ENCODE results near the gene MYO9B. TPM values are rescaled to one million over a fixed set of nuclear protein-coding genes. Genes with fewer than 3 reads are reported as not detected.

Gene MYO9B
- total RNA-seq, 5 donors from 2014 or later (not counting 1 experiment from before 2014, with no cell fraction given), result 185 to 220 (median 202) TPM

DNA sequence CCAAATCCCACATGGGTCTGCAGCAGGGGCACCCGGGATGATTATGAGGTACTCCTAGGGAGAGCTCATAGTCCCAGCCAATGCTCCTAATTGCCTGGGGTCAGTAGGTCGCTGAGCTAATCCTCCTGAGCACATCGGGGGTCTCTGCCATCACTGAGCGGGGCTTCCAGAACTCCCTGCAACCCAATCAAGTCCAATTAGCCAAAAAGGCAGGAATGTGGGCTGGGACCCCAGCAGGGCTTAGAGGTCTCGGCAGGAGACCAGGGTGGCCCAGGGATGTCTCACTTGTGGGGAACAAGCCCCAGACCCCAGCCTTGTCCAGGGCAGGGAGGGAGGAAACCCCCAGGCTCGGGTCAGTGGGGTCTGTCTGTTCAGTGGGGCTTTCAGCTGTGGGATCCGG, 31.8 kb upstream of the MYO9B start:
- Mint-ChIP-seq H3K27ac (no peak overlapping the region), H3K4me1 (no peaks in the 10 kb centered on the region), H3K27me3 (peaks cover 7 to 10% of the 10 kb centered on the region in 2 donors), H3K4me3 (no peak overlapping the region), H3K36me3 (peaks cover 2% of the 10 kb centered on the region), H3K9me3 (no peaks in the 10 kb centered on the region)
- WGBS (ENCODE audit: insufficient coverage), result 81% methylated on average over 5 of the region's 7 CpGs
- H3K4me1 ChIP-seq (ENCODE audit: control insufficient read depth in 1 of 2, extremely low read depth in 1 of 2, insufficient read depth in 2 of 2, low read length in 2 of 2), result no peaks in the 10 kb centered on the region
- no peaks in the 10 kb centered on the region for H3K36me3 ChIP-seq (ENCODE audit: control insufficient read depth in 2 of 2, extremely low read depth in 1 of 2, insufficient read depth in 1 of 2, low read length in 1 of 2)
- H3K4me3 ChIP-seq (ENCODE audit: control insufficient read depth in 1 of 2, extremely low read depth in 1 of 2, low read length in 1 of 2), result no peak overlapping the region
- H3K27me3 ChIP-seq (replicated peaks in 1 of 2; ENCODE audit: control insufficient read depth in 2 of 2, extremely low read depth in 1 of 2, insufficient read depth in 2 of 2, low read length in 1 of 2), result peaks cover 0 to 24% of the 10 kb centered on the region in 2 experiments
- DNase-seq (no peak), ATAC-seq (replicated peaks in 1 of 4) (no peak)
- no peak overlapping the region for H3K27ac ChIP-seq (ENCODE audit: low read length)
- ChIA-PET CTCF (no interaction called here), POLR2A (no interaction called here)
- H3K9me3 ChIP-seq, result no peaks in the 10 kb centered on the region

DNA sequence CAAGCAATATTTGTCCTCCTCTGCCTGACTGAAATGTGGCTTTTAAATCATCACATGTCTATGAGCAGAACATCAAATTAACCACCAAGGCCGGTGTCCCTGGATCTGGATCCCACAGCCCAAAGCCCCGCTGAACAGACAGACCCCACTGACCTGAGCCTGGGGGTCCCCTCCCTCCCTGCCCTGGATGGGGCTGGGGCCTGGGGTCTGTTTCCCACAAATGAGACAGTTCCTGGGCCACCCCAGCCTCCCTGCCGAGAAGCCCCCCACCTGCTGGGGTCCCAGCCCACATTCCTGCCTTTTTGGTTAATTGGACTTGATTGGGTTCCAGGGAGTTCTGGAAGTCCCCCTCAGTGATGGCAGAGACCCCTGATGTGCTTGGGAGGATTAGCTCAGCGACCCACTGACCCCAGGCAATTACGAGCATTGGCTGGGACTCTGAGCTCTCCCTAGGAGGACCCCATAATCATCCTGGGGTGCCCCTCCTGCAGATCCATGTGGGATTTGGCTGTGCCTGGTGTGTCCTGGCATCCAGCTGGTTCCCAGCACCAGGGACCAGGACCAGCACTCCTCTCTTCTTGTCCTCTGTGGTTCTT, 29.6 kb upstream of the MYO9B start:
- Histone ChIP-seq H3K4me3 (ENCODE audit: control insufficient read depth in 1 of 2, extremely low read depth in 1 of 2, low read length in 1 of 2) (no peak overlapping the region), H3K27me3 (replicated peaks in 1 of 2; ENCODE audit: control insufficient read depth in 2 of 2, extremely low read depth in 1 of 2, insufficient read depth in 2 of 2, low read length in 1 of 2) (peaks cover 0 to 15% of the 10 kb centered on the region in 2 experiments), H3K4me1 (ENCODE audit: control insufficient read depth in 1 of 2, extremely low read depth in 1 of 2, insufficient read depth in 2 of 2, low read length in 2 of 2) (no peaks in the 10 kb centered on the region), H3K27ac (ENCODE audit: low read length) (no peak overlapping the region), H3K36me3 (ENCODE audit: control insufficient read depth in 2 of 2, extremely low read depth in 1 of 2, insufficient read depth in 1 of 2, low read length in 1 of 2) (peaks cover 0 to 20% of the 10 kb centered on the region in 2 donors), H3K9me3 (no peaks in the 10 kb centered on the region)
- WGBS (ENCODE audit: insufficient coverage), result 93% methylated on average over 3 of the region's 5 CpGs
- Mint-ChIP-seq H3K27ac (no peak overlapping the region), H3K4me1 (no peaks in the 10 kb centered on the region), H3K4me3 (no peak overlapping the region), H3K9me3 (no peaks in the 10 kb centered on the region), H3K27me3 (peaks cover 3 to 5% of the 10 kb centered on the region in 2 donors), H3K36me3 (peaks cover 12% of the 10 kb centered on the region)
- no peak for DNase-seq
- ChIA-PET CTCF (no interaction called here), POLR2A (no interaction called here)
- ATAC-seq (replicated peaks in 1 of 4), result no peak

GRCh38 chr19:17048885-17049453, 26.6 kb upstream of the MYO9B start:
- no peak overlapping the region for H3K27ac ChIP-seq (ENCODE audit: low read length)
- Mint-ChIP-seq H3K27ac (no peak overlapping the region), H3K36me3 (peaks cover 30% of the 10 kb centered on the region), H3K9me3 (no peaks in the 10 kb centered on the region), H3K27me3 (no peaks in the 10 kb centered on the region), H3K4me3 (no peak overlapping the region), H3K4me1 (no peaks in the 10 kb centered on the region)
- ChIA-PET CTCF (no interaction called here), POLR2A (no interaction called here)
- H3K27me3 ChIP-seq (replicated peaks in 1 of 2; ENCODE audit: control insufficient read depth in 2 of 2, extremely low read depth in 1 of 2, insufficient read depth in 2 of 2, low read length in 1 of 2), result no peaks in the 10 kb centered on the region
- H3K36me3 ChIP-seq (ENCODE audit: control insufficient read depth in 2 of 2, extremely low read depth in 1 of 2, insufficient read depth in 1 of 2, low read length in 1 of 2), result peaks cover 5 to 40% of the 10 kb centered on the region in 2 donors
- H3K9me3 ChIP-seq, result no peaks in the 10 kb centered on the region
- ATAC-seq (replicated peaks in 1 of 4) (no peak), DNase-seq (no peak)
- no peak overlapping the region for H3K4me3 ChIP-seq (ENCODE audit: control insufficient read depth in 1 of 2, extremely low read depth in 1 of 2, low read length in 1 of 2)
- no peaks in the 10 kb centered on the region for H3K4me1 ChIP-seq (ENCODE audit: control insufficient read depth in 1 of 2, extremely low read depth in 1 of 2, insufficient read depth in 2 of 2, low read length in 2 of 2)
- WGBS (ENCODE audit: insufficient coverage), result 93% methylated on average over 12 of the region's 16 CpGs

- DNase-seq (no peak), ATAC-seq (replicated peaks in 1 of 4) (no peak)
- H3K36me3 ChIP-seq (ENCODE audit: control insufficient read depth in 2 of 2, extremely low read depth in 1 of 2, insufficient read depth in 1 of 2, low read length in 1 of 2), result peaks cover 5 to 44% of the 10 kb centered on the region in 2 donors
- H3K9me3 Mint-ChIP-seq, result no peaks in the 10 kb centered on the region
- CTCF ChIA-PET, result no interaction called here
- H3K27me3 ChIP-seq (replicated peaks in 1 of 2; ENCODE audit: control insufficient read depth in 2 of 2, extremely low read depth in 1 of 2, insufficient read depth in 2 of 2, low read length in 1 of 2), result no peaks in the 10 kb centered on the region
- no peak overlapping the region for H3K4me3 Mint-ChIP-seq
- no peak overlapping the region for H3K27ac Mint-ChIP-seq
- H3K4me1 ChIP-seq (ENCODE audit: control insufficient read depth in 1 of 2, extremely low read depth in 1 of 2, insufficient read depth in 2 of 2, low read length in 2 of 2), result no peaks in the 10 kb centered on the region
- H3K27me3 Mint-ChIP-seq, result no peaks in the 10 kb centered on the region
- H3K4me1 Mint-ChIP-seq, result no peaks in the 10 kb centered on the region
- no peaks in the 10 kb centered on the region for H3K9me3 ChIP-seq
- WGBS (ENCODE audit: insufficient coverage), result 97% methylated on average over 16 of the region's 18 CpGs
- peaks cover 32% of the 10 kb centered on the region for H3K36me3 Mint-ChIP-seq
- no peak overlapping the region for H3K4me3 ChIP-seq (ENCODE audit: control insufficient read depth in 1 of 2, extremely low read depth in 1 of 2, low read length in 1 of 2)
- no peak overlapping the region for H3K27ac ChIP-seq (ENCODE audit: low read length)
- POLR2A ChIA-PET, result no interaction called here
These were observed 25.8 kb upstream of the MYO9B start for GRCh38 chr19:17049711-17050280.

DNA sequence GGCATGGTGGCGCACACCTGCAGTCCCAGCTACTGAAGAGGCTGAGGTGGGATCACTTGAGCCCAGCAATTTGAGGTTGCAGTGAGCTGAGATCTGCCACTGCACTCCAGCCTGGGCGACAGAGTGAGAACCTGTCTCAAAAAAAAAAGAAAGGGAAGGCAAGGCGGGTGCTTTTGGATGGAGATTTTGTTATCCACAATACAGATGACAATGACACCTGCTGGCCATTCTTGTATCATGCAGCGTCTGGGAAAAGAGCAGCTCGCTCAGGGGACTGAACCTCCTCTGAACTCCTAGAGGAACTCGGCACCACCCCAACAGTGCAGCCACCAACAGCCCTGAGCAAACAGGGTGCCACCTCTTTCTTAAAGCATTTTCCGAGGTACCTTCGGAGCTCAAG, 23.1 kb upstream of the MYO9B start:
- Mint-ChIP-seq H3K9me3 (no peaks in the 10 kb centered on the region), H3K4me1 (no peaks in the 10 kb centered on the region), H3K36me3 (peaks cover 34% of the 10 kb centered on the region), H3K27ac (no peak overlapping the region), H3K27me3 (no peaks in the 10 kb centered on the region), H3K4me3 (no peak overlapping the region)
- no peaks in the 10 kb centered on the region for H3K9me3 ChIP-seq
- peak in 16 of 35 experiments; percentile 6 to 61 (median 20) for DNase-seq
- ChIA-PET CTCF (interaction anchor here (0.5 to 1.2 kb wide), 5 partner anchors 159 to 439 kb away, joined by 3 to 6 read pairs (median 4); no protein-coding TSS in a partner anchor), POLR2A (no interaction called here)
- ATAC-seq (replicated peaks in 1 of 4), result no peak
- H3K27me3 ChIP-seq (replicated peaks in 1 of 2; ENCODE audit: control insufficient read depth in 2 of 2, extremely low read depth in 1 of 2, insufficient read depth in 2 of 2, low read length in 1 of 2), result no peaks in the 10 kb centered on the region
- H3K27ac ChIP-seq (ENCODE audit: low read length), result no peak overlapping the region
- peaks cover 5 to 54% of the 10 kb centered on the region in 2 donors for H3K36me3 ChIP-seq (ENCODE audit: control insufficient read depth in 2 of 2, extremely low read depth in 1 of 2, insufficient read depth in 1 of 2, low read length in 1 of 2)
- no peaks in the 10 kb centered on the region for H3K4me1 ChIP-seq (ENCODE audit: control insufficient read depth in 1 of 2, extremely low read depth in 1 of 2, insufficient read depth in 2 of 2, low read length in 2 of 2)
- no peak overlapping the region for H3K4me3 ChIP-seq (ENCODE audit: control insufficient read depth in 1 of 2, extremely low read depth in 1 of 2, low read length in 1 of 2)
- 88% methylated on average over 7 of the region's 8 CpGs for WGBS (ENCODE audit: insufficient coverage)

DNA sequence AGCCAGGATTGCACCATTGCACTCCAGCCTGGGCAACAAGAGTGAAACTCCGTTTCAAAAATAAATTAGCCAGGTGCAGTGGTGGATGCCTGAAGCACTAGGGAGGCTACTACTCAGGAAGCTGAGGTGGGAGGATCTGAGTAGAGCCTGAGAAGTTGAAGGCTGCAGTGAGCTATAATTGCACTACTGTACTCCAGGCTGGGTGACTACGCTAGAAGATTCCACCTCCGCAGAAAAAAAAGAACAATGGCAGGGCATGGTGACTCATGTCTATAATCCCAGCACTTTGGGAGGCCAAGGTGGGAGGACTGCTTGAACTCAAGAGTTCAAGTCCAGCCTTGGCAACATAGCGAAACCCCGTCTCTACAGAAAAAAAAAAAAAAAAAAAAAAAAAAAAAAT, 20.8 kb upstream of the MYO9B start:
- Histone ChIP-seq H3K36me3 (ENCODE audit: control insufficient read depth in 2 of 2, extremely low read depth in 1 of 2, insufficient read depth in 1 of 2, low read length in 1 of 2) (peaks cover 14 to 67% of the 10 kb centered on the region in 2 donors), H3K4me3 (ENCODE audit: control insufficient read depth in 1 of 2, extremely low read depth in 1 of 2, low read length in 1 of 2) (no peak overlapping the region), H3K27ac (ENCODE audit: low read length) (no peak overlapping the region), H3K4me1 (ENCODE audit: control insufficient read depth in 1 of 2, extremely low read depth in 1 of 2, insufficient read depth in 2 of 2, low read length in 2 of 2) (no peaks in the 10 kb centered on the region), H3K27me3 (replicated peaks in 1 of 2; ENCODE audit: control insufficient read depth in 2 of 2, extremely low read depth in 1 of 2, insufficient read depth in 2 of 2, low read length in 1 of 2) (no peaks in the 10 kb centered on the region), H3K9me3 (no peaks in the 10 kb centered on the region)
- WGBS (ENCODE audit: insufficient coverage), result 100% methylated on average over 3 of the region's 5 CpGs
- POLR2A ChIA-PET, result no interaction called here
- DNase-seq (no peak), ATAC-seq (replicated peaks in 1 of 4) (no peak)
- CTCF ChIA-PET, result interaction anchor here in 1 of 2 donors (0.9 kb wide), 1 partner anchor 283 kb away, joined by 3 read pairs; no protein-coding TSS in a partner anchor
- H3K4me3 Mint-ChIP-seq, result no peak overlapping the region
- H3K4me1 Mint-ChIP-seq, result no peaks in the 10 kb centered on the region
- H3K27me3 Mint-ChIP-seq, result no peaks in the 10 kb centered on the region
- H3K27ac Mint-ChIP-seq, result no peak overlapping the region
- no peaks in the 10 kb centered on the region for H3K9me3 Mint-ChIP-seq
- peaks cover 45% of the 10 kb centered on the region for H3K36me3 Mint-ChIP-seq

Measured in T-cell (primary cell).